Umbilical cord (tissue), 2 donors: Measurements from ENCODE around the gene TAS2R5. TPM values are rescaled to one million over a fixed set of nuclear protein-coding genes. Genes with fewer than 3 reads are reported as not detected.
"Not testable (repeated sequence)": the region's sequence is repeated elsewhere in the genome, so short reads cannot be mapped to it uniquely, and the experiment has no call there.

Experiments used
- DNase-seq: peaks from one replicate; pipeline ENCODE4 v3.0.0-alpha.2; 2015; ENCODE audit warnings: low spot score
- total RNA-seq: library from RNA; depleted of rRNA; stranded (reverse); fragments of >200 nt; gene quantifications from one replicate; pipeline ENCODE4 v1.2.3, GENCODE V29; 2014; ENCODE audit warnings: low replicate concordance; ENCODE audit not compliant: insufficient read depth

TAS2R5 gene, protein sequence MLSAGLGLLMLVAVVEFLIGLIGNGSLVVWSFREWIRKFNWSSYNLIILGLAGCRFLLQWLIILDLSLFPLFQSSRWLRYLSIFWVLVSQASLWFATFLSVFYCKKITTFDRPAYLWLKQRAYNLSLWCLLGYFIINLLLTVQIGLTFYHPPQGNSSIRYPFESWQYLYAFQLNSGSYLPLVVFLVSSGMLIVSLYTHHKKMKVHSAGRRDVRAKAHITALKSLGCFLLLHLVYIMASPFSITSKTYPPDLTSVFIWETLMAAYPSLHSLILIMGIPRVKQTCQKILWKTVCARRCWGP
- total RNA-seq: 0.72 TPM

DNA sequence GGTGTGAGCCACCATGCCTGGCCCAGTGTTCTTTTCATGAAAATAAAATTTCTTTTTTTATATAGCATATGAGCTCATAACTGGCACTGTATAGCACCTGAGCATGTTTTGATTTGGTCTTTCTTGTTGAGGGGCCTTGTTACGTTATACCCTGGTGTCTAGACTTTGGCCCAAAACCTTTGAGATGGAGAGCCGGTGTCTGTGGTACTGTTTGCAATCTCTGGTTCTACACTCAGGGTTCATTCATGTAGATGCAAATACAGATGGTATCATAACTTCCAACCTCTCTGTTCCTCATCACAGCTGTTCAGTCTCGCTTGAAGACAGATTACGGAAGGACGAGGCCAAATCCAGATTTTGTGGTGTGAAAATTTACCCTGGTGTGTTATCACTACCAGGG is at the start of gene TAS2R5:
TAS2R5 (plus strand) TSS at position 301 of the 400 bp plus-strand sequence. CDS start 145 bp downstream, outside the sequence.
- DNase-seq: no peak

DNA sequence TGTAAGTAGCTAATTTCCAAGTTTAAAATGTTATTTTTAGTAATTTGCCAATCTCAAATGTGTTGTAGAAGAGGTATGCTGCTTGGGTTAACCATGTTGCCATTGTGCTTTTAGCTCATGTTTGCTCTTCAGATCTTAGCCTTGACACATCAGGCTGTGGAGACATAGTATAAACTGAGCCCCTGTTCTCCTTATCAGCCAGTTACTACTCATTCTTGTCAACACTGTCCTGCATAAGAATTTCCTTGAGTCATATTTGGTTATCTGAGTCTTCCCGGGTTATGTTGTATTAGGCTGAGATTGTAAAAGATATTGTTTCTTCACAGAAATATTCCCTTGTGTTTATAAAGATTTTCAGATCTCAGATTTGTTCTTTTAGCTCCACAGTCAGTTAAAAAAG is 47.8 kb upstream of the TAS2R5 start:
- DNase-seq: no peak

DNA sequence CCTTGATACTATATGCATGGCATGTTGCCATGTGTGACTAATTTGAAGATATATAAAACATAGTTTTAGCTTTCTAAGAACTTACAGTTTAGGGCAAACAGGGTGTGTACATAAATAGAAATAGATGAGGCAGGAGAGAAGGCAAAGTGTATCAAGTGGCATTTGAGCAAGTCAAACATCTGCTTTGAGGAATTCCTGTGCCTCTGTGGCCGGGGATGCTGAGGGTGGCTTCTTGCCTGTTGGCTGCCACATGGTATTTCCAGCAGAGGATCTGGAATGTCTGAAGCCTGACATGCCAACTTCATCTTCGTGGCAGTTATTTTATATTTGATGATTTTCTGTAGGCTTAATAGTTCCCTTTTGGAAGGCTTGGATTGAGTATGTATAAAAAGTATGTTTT is 45.9 kb upstream of the TAS2R5 start:
- DNase-seq: no peak

DNA sequence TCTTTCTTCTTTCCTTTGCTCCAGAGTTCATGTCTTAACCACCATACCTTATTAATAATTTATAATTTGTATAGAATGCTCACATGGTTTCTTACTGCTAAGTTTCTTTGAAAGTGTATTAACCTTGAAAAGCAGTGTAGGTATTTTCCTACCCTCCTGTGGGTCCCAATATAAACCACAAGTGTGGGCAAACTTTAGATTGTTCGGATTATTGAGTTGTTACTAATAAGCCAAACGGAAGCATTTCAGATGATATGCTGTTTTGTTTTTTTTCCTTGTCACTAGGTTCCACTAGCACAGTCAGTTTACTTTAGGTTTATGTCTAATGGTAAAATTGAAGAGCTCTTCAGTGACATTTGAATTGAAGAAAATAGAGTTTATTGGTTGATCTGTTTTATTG is 41.6 kb upstream of the TAS2R5 start:
- no peak for DNase-seq

- DNase-seq: not testable (repeated sequence)
Observed at GRCh38 chr7:141751904-141752303, 38.1 kb upstream of the TAS2R5 start.

DNA sequence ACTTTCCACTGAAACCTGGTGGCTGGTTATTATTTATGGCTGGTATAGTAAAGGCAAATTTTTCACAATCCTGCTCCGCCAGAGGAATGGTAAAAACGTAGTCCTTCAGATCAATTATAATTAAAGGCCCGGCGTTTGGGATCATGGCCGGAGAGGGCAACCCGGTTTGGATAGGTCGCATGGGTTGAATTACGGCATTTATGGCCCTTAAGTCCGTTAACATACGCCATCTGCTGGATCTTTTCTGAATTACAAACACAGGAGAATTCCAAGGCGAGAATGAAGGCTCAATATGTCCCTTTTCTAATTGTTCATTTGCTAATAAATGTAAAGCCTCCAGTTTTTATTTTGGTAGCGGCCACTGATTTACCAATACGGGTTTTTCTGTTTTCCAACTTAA is 37.4 kb upstream of the TAS2R5 start:
- no peak for DNase-seq

DNA sequence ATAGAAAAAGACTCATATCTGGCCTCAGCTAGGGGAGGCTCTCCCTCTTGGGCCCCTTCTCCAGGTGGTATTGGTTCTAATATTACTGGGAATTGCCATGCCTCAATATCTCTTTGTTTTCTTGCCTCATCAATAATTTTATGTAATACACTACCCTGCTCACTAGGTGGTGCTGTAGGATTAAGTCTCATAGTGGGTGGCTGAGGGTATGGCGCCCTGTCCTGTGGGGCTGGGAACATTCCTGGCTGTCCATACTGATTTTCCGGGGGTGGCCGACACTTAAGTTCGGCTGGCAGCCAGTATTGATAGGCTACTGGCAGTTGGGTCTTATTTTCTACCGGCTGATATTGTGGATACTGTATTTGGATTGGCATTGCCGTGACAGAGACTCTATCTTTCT is 35.1 kb upstream of the TAS2R5 start:
- DNase-seq: no peak

DNA sequence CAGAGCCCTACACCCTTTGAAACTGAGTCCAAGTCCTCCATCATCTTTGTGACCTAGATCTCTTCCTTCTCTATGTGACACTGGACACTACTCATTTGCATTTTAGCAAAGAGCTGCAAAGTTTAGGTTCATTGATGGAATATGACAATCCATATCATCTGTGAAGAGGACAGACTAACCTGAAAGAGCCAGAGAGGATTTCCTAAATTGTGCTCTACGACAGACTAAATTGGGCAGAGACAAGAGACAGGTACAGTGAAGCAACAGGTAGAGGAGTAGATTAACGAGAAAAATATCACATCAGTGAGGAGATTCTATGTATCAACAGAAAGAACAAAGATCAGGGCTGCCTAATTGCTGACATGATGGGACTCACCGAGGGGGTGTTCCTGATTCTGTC is 26.2 kb upstream of the TAS2R5 start, which contains the start of gene TAS2R3:
TAS2R3 (plus strand) TSS at position 301 of the 400 bp plus-strand sequence; CDS start at position 363, 62 bp downstream.
- no peak for DNase-seq

DNA sequence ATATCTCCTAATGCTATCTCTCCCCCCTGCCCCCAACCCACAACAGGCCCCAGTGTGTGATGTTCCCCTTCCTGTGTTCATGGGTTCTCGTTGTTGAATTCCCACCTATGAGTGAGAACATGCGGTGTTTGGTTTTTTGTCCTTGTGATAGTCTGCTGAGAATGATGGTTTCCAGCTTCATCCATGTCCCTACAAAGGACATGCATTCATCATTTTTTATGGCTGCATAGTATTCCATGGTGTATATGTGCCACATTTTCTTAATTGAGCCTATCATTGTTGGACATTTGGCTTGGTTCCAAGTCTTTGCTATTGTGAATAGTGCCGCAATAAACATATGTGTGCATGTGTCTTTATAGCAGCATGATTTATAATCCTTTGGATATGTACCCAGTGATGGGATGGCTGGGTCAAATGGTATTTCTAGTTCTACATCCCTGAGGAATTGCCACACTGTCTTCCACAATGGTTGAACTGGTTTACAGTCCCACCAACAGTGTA is 19.9 kb upstream of the TAS2R5 start:
- DNase-seq: not testable (repeated sequence)

DNA sequence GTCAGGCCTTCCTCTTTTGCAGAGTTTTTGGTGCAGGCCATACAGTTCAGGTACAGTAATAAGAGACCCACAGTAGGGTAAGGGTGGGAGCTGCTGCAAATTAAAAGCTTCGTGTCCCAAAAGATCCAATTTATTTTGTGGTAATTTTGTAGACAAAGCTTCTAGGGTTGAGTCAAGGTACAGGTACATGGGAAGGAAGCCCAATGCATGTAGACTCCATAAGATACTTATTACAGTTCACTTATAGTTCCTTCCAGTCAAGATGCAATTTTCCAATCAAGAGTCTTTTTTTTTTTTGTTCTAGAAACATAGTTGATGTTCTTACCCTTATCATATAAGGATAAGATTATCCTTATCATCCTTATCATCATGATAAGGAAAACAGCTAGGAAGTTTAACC is 13.6 kb upstream of the TAS2R5 start, which contains the start of gene TAS2R4:
TAS2R4 (plus strand) TSS at position 301 of the 400 bp plus-strand sequence. CDS start 1,815 bp downstream, outside the sequence.
- no peak for DNase-seq

DNA sequence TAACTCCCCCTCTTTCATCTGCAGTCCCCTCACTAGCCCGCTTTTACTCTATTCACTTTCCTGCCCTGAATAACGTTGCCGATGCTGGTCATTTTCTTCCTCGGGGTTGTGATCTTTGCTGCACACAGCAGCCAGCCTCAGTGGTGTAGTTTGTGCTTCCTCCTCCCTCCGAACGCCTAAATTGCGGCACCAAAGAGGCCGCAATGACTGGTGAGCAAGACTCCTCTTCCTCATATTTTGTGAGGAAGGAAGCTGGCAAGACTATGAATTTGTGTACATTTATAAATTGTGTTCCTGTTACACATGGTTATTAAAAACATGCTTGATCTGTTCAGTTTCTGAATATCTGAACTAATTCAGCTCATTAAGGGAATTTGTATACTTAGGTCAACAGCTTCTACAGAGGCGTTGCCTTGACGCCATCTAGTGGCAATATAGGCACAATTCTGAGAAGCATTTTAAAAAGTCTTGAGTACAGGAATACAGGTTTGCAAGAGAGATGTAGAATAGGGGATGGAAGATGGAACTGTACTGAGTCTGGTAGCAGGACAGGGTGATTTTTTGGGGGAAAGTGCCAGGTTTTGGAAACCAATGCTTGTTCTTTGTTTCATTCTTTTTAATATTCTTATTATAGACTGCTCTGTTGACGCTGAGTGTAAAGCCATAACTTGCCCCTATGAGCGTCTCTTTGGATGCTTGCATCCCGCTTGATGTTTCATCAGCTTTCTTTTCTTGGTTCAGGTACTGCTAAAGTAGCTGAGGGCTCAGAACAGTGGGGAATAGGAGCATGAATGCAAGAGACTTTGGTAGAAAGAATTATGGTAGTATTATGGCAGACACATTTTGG is 4.1 kb upstream of the TAS2R5 start:
- DNase-seq: peak; percentile 29

- DNase-seq: no peak
Observed at GRCh38 chr7:141788296-141788695, 1.7 kb upstream of the TAS2R5 start.

DNA sequence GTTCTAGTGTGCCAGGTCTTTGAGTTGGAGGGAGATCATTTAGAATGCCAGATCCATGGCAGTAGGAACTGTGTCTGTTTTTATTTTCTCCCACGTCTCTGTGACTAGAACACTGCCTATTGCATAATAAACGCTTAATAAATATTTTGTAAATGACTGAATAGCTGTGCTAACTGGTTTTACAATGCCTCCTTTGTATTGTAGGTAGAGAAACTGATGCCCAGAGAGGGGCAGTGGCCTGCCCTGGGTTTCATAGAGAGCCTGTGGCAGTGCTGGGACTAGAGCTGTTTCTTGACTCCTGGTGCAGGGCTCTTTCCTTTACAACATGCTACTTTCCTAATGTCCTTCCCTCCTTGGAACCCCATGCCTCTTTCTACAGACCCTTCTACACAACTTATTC is 2.5 kb downstream of the TAS2R5 start:
- no peak for DNase-seq

GRCh38 chr7:141820067-141820466 is 30.1 kb downstream of the TAS2R5 start:
- no peak for DNase-seq

- not testable (repeated sequence) for DNase-seq
Observed at GRCh38 chr7:141822432-141822831, 32.4 kb downstream of the TAS2R5 start.

- DNase-seq: no peak
Observed at GRCh38 chr7:141837683-141838082, 47.7 kb downstream of the TAS2R5 start.

- no peak for DNase-seq
Observed at GRCh38 chr7:141838581-141838980, 48.6 kb downstream of the TAS2R5 start.

DNA sequence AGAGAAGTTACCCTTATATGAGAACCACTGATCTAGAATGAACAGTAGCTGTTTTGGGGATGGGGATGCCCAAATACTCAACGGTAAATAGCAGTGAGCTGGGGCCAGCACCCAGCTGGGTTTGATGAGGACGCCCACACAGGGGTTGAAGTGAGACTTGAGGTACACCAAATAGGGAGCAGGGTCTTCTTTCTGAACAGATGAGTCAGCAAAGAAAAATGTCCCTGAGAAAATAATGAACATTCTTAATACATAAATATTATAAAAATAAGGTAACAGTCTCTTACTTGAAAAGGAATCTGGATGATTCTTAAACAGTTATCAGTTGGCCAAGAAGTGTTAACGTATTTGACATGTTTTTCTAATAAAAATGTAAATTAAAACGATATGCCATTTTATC is 49.2 kb downstream of the TAS2R5 start:
- DNase-seq: no peak

DNA sequence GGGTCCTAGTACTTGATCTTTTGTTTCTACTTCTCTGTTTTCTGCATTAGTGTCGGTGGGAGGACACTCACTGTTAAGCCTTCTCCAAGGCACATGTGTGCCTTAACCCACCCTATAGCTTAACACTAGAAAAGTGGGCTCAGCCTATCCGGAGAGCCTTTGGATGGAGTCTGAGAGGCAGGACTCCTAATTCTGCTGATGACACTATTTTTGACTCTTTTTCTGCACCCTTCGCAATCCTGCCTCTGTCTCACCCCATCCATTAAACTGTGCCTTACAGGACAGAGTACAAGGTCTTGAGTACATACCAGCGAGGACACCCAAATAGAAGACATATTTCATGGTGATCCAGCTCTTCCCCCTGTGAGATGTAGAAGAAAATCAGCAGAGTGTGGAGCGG is 50.7 kb downstream of the TAS2R5 start:
- DNase-seq: no peak
